Loucy (cell line): ENCODE data around the gene ZNF74.
"Not testable (repeated sequence)": the region's sequence is repeated elsewhere in the genome, so short reads cannot be mapped to it uniquely, and the experiment has no call there.

Experiments used
- H2AFZ ChIP-seq: fragments of 200-600 bp; sonication (generic); 2 replicates; pipeline ENCODE4 v1.6.0; 2016; ENCODE audit warnings: antibody characterized with exemption, mild to moderate bottlenecking, low read length, moderate library complexity
- H3F3A ChIP-seq: fragments of 200-600 bp; 2 replicates; pipeline ENCODE4 v1.6.0; 2016; ENCODE audit warnings: antibody characterized with exemption, low read depth, mild to moderate bottlenecking
- H3K27me3 ChIP-seq: fragments of 200-600 bp; sonication (generic); 2 replicates; pipeline ENCODE4 v1.6.1; 2014; ENCODE audit warnings: low read length, mild to moderate bottlenecking; ENCODE audit not compliant: insufficient read depth, poor library complexity, severe bottlenecking
- H3K36me3 ChIP-seq: fragments of 200-600 bp; sonication (generic); 2 replicates; pipeline ENCODE4 v1.6.1; 2016; ENCODE audit warnings: low read length; ENCODE audit not compliant: insufficient read depth
- H3K4me1 ChIP-seq: fragments of 200-600 bp; sonication (generic); 2 replicates; pipeline ENCODE4 v1.5.1; 2014; ENCODE audit warnings: low read length, mild to moderate bottlenecking; ENCODE audit not compliant: insufficient read depth, poor library complexity, severe bottlenecking
- H3K4me2 ChIP-seq: fragments of 200-600 bp; sonication (generic); 2 replicates; pipeline ENCODE4 v1.6.0; 2014; ENCODE audit warnings: antibody characterized with exemption, low read length, low read depth, mild to moderate bottlenecking; ENCODE audit not compliant: poor library complexity, severe bottlenecking
- H3K4me3 ChIP-seq: fragments of 200-600 bp; sonication (generic); 2 replicates; pipeline ENCODE4 v1.5.1; 2014; ENCODE audit warnings: low read length, mild to moderate bottlenecking, mixed read lengths; ENCODE audit not compliant: poor library complexity, severe bottlenecking
- H3K79me2 ChIP-seq: fragments of 200-600 bp; sonication (generic); 2 replicates; pipeline ENCODE4 v1.6.1; 2014; ENCODE audit warnings: low read length; ENCODE audit not compliant: insufficient read depth
- H3K9ac ChIP-seq: fragments of 200-600 bp; sonication (generic); 2 replicates; pipeline ENCODE4 v1.6.0; 2014; ENCODE audit warnings: mild to moderate bottlenecking, low read depth, low read length, moderate library complexity; ENCODE audit not compliant: poor library complexity, severe bottlenecking
- H3K9me2 ChIP-seq: fragments of 200-600 bp; sonication (generic); replicated peaks from 2 replicates; pipeline ENCODE4 v1.6.1; 2016; ENCODE audit warnings: low read depth, low read length, mixed read lengths
- H3K9me3 ChIP-seq: fragments of 200-600 bp; sonication (generic); 2 replicates; pipeline ENCODE4 v1.6.1; 2014; ENCODE audit warnings: mild to moderate bottlenecking, antibody characterized with exemption, low read length, low read depth; ENCODE audit not compliant: insufficient read depth
- H4K20me1 ChIP-seq: fragments of 200-600 bp; sonication (generic); 2 replicates; pipeline ENCODE4 v1.6.0; 2014; ENCODE audit warnings: antibody characterized with exemption, low read length, mild to moderate bottlenecking; ENCODE audit not compliant: insufficient read depth, poor library complexity, severe bottlenecking
- EZH2phosphoT487 ChIP-seq: fragments of 200-600 bp; IDR thresholded peaks from 2 replicates; pipeline ENCODE4 v1.6.1; 2018; ENCODE audit warnings: antibody characterized with exemption, mild to moderate bottlenecking, moderate library complexity, borderline replicate concordance
- TF ChIP-seq, protein P1 (sequence below): fragments of 200-600 bp; sonication (generic); conservative IDR thresholded peaks from 2 replicates; pipeline ENCODE4 v1.5.1; 2014; ENCODE audit warnings: mild to moderate bottlenecking, antibody characterized with exemption, low read length

Gene ZNF74

DNA sequence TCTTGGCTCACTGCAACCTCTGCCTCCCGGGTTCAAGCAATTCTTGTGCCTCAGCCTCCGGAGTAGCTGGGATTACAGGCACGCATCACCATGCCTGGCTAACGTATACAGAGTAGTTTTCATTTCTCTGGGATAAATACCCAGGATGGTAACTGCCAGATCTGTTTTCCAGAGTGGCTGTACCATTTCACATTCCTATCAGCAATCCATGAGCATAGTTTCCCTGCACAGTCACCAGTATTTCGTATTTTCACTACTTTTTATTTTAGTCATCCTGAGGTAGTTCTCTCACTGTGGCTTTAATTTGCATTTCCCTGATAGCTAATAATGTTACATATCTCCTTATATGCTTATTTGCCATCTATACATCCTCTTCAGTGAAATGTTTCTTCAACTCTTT lies 54.7 kb downstream of the ZNF74 start:
- no peaks in the 10 kb centered on the region for H3K9me2 ChIP-seq
- H2AFZ ChIP-seq: no peak overlapping the region
- H4K20me1 ChIP-seq: no peaks in the 10 kb centered on the region
- no peak overlapping the region for H3K9ac ChIP-seq
- TF ChIP-seq, protein P1, sequence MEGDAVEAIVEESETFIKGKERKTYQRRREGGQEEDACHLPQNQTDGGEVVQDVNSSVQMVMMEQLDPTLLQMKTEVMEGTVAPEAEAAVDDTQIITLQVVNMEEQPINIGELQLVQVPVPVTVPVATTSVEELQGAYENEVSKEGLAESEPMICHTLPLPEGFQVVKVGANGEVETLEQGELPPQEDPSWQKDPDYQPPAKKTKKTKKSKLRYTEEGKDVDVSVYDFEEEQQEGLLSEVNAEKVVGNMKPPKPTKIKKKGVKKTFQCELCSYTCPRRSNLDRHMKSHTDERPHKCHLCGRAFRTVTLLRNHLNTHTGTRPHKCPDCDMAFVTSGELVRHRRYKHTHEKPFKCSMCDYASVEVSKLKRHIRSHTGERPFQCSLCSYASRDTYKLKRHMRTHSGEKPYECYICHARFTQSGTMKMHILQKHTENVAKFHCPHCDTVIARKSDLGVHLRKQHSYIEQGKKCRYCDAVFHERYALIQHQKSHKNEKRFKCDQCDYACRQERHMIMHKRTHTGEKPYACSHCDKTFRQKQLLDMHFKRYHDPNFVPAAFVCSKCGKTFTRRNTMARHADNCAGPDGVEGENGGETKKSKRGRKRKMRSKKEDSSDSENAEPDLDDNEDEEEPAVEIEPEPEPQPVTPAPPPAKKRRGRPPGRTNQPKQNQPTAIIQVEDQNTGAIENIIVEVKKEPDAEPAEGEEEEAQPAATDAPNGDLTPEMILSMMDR: no peak
- no peak for TF ChIP-seq EZH2phosphoT487
- H3K79me2 ChIP-seq: no peaks in the 10 kb centered on the region
- H3K4me1 ChIP-seq: no peaks in the 10 kb centered on the region
- no peaks in the 10 kb centered on the region for H3K9me3 ChIP-seq
- H3F3A ChIP-seq: no peaks in the 10 kb centered on the region
- no peaks in the 10 kb centered on the region for H3K36me3 ChIP-seq
- H3K27me3 ChIP-seq: no peaks in the 10 kb centered on the region
- no peak overlapping the region for H3K4me3 ChIP-seq
- H3K4me2 ChIP-seq: no peak overlapping the region

DNA sequence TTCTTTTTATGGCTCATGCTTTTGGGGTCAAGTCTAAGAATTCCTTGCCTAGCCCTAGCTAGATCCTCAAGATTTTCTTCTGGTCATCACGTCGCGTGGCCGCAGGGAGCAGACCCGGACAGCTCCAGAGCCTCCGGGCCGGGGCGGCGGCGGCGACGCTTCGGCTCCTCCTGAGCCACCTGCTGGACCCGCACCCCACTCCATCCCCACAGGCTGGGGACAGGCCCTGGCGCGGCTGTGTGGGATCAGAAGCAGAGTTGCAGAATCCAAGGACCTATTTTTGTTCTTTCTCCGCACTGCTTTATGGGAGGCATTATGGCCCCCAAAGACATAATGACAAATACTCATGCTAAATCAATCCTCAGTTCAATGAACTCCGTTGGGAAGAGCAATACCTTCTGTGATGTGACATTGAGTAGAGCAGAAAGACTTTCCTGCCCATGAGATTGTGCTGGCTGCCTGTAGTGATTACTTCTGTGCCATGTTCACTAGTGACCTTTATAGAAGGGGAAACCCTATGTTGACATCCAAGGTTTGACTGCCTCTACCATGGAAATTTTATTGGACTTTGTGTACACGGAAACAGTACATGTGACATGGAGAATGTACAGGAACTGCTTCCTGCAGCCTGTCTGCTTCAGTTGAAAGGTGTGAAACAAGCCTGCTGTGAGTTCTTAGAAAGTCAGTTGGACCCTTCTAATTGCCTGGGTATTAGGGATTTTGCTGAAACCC lies 56.0 kb downstream of the ZNF74 start:
- Histone ChIP-seq H3K9me3 (no peaks in the 10 kb centered on the region), H2AFZ (no peak overlapping the region), H3K9me2 (no peaks in the 10 kb centered on the region), H3K27me3 (no peaks in the 10 kb centered on the region), H3K4me1 (no peaks in the 10 kb centered on the region), H3K4me3 (no peak overlapping the region), H3K79me2 (no peaks in the 10 kb centered on the region), H3K4me2 (no peak overlapping the region), H3K9ac (no peak overlapping the region), H4K20me1 (no peaks in the 10 kb centered on the region), H3F3A (no peaks in the 10 kb centered on the region), H3K36me3 (no peaks in the 10 kb centered on the region)
- no peak for TF ChIP-seq EZH2phosphoT487
- TF ChIP-seq, protein P1: no peak

DNA sequence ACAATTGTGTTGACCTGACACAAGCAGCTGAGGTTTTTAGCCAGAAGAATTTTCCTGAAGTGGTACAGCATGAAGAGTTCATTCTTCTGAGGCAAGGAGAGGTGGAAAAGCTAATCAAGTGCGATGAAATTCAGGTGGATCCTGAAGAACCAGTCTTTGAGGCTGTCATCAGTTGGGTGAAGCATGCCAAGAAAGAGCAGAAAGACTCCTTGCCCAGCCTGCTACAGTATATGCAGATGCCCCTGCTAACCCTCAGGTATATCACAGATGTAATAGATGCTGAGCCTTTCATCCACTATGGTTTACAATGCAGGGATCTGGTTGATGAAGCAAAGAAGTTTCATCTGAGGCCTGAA lies 56.6 kb downstream of the ZNF74 start:
- Histone ChIP-seq H3K79me2 (no peaks in the 10 kb centered on the region), H3F3A (no peaks in the 10 kb centered on the region), H3K4me3 (no peak overlapping the region), H2AFZ (no peak overlapping the region), H3K4me1 (no peaks in the 10 kb centered on the region), H3K9me2 (no peaks in the 10 kb centered on the region), H3K27me3 (no peaks in the 10 kb centered on the region), H3K9me3 (no peaks in the 10 kb centered on the region), H3K36me3 (no peaks in the 10 kb centered on the region), H3K4me2 (no peak overlapping the region), H3K9ac (no peak overlapping the region), H4K20me1 (no peaks in the 10 kb centered on the region)
- TF ChIP-seq, protein P1: no peak
- no peak for TF ChIP-seq EZH2phosphoT487

DNA sequence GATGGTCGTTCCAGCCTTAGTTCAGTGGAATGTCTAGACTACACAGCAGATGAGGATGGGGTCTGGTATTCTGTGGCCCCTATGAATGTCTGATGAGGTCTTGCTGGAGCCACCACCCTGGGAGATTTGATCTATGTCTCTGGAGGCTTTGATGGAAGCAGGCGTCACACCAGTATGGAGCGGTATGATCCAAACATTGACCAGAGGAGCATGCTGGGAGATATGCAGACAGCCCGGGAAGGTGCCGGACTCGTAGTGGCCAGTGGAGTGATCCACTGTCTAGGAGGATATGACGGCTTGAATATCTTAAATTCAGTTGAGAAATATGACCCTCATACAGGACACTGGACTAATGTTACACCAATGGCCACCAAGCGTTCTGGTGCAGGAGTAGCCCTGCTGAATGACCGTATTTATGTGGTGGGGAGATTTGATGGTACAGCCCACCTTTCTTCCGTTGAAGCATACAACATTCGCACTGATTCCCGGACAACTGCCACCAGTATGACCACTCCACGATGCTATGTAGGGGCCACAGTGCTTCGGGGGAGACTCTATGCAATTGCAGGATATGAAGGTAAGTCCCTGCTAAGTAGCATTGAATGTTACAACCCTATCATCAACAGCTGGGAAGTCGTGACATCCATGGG lies 57.3 kb downstream of the ZNF74 start:
- H3K36me3 ChIP-seq, H4K20me1 ChIP-seq, H3F3A ChIP-seq, H3K9ac ChIP-seq, H3K4me1 ChIP-seq, H3K4me3 ChIP-seq, H3K79me2 ChIP-seq, H3K27me3 ChIP-seq, H3K4me2 ChIP-seq, H2AFZ ChIP-seq, H3K9me2 ChIP-seq, H3K9me3 ChIP-seq: not testable (repeated sequence)
